Pancreas (tissue), 10 donors: Measurements from ENCODE around the gene FOXL1. TPM values are rescaled to one million over a fixed set of nuclear protein-coding genes. Genes with fewer than 3 reads are reported as not detected.

Source experiments
- ATAC-seq, 4 donors: fragments of 200-7000 bp; cut with Tn5 transposase; one replicate each; pipeline versions ENCODE4 v1.8.0 to v1.9.1; 2020; ENCODE audit warnings: mild to moderate bottlenecking in 4 of 4, moderate library complexity in 4 of 4
- DNase-seq, 6 donors: peaks; one replicate each; pipeline ENCODE4 v3.0.0-alpha.2; 2020
- FAIRE-seq: peaks from 2 replicates; lab custom pipeline; 2012; peaks lifted over from hg19 to GRCh38; lab: Jason Lieb, UNC
- H3K27ac ChIP-seq, 4 donors: fragments of 200-600 bp; sonication (generic); 1 replicate in 3 of 4; 2 replicates in 1 of 4; pipeline versions ENCODE4 v1.5.0 to v1.8.0; 2020
- H3K27me3 ChIP-seq, 4 donors: fragments of 200-600 bp; one replicate each; pipeline ENCODE4 v1.8.0; 2021
- H3K36me3 ChIP-seq, 3 donors: fragments of 200-600 bp; sonication (generic) in 1 of 3; one replicate each; pipeline versions ENCODE4 v1.5.0 to v1.8.0; 2020 to 2021
- H3K4me1 ChIP-seq, 3 donors: fragments of 200-600 bp; one replicate each; pipeline ENCODE4 v1.8.0; 2021
- H3K4me3 ChIP-seq, 4 donors: fragments of 200-600 bp; sonication (generic) in 2 of 4; one replicate each; pipeline versions ENCODE4 v1.5.0 to v1.8.0; 2020 to 2021
- H3K9me3 ChIP-seq, 4 donors: fragments of 200-600 bp; one replicate each; pipeline ENCODE4 v1.8.0; 2021
- CTCF ChIP-seq, 4 donors: fragments of 200-600 bp; sonication (generic) in 3 of 4; IDR thresholded peaks; one replicate each; pipeline versions ENCODE4 v1.5.0 to v1.8.0; 2021; ENCODE audit warnings: antibody characterized with exemption in 4 of 4
- WGBS, 2 donors: extraction: QIAGEN DNeasy Blood & Tissue Kit; methylation state at CpG; one replicate each; pipeline ENCODE4 v1.1.7; 2013; 5-methylcytosine and 5-hydroxymethylcytosine counted together
- intact Hi-C, 3 donors: fragments of 100-400 bp; cut with DNase I; formaldehyde crosslinking; loops; one replicate each; pipeline versions ENCODE4 v1.11.1 to v1.14.2; 2022
- polyA plus RNA-seq, 2 donors: library from polyadenylated mRNA; stranded (reverse); fragments of 200-250 nt; gene quantifications; one replicate each; pipeline ENCODE4 v1.2.3, GENCODE V29; 2013
- total RNA-seq, 6 donors: library from RNA; stranded (reverse); fragmentation: NEBNext Ultra II Directional in 4 of 6; extraction: Animal tissue kit (Norgen Biotek cat#: 25700) in 4 of 6; gene quantifications; one replicate each; pipeline versions ENCODE4 v1.2.1 to v1.2.4, GENCODE V29; 2021 to 2023
- donor health status: healthy with polysubstance abuse.
- donor health status: DM: no; HTN: no; CAD: no; lungs with moderate emphysema.
- donor health status: DM: no; HTN: no; CAD: no.
- donor health status: control.
- donor health status: control.
- donor health status: Bipolar disorder and iron deficiency.
- donor health status: DM: yes; HTN: yes; CAD: no.
- donor health status: DM: no; HTN: no; CAD: no.
- donor health status: DM: no; HTN: no; CAD: no.
- donor health status: DM: yes; HTN: yes; CAD: no.

The FOXL1 gene
- total and polyA plus RNA-seq, 8 donors = 0.06 to 0.18 (median 0.08) TPM; not detected in 2

GRCh38 chr16:86581458-86581857 lies 3.1 kb downstream of the FOXL1 start:
- WGBS, 2 donors = 45 to 50% methylated on average over 4 of the region's 4 CpGs
- no peak for TF ChIP-seq CTCF (IDR thresholded peaks at IDR 0.05)
- no peaks in the 10 kb centered on the region for H3K9me3 ChIP-seq
- intact Hi-C loops = no loop called here
- no peak overlapping the region for H3K27ac ChIP-seq
- peaks cover 0 to 5% (median 0%) of the 10 kb centered on the region in 3 donors for H3K4me1 ChIP-seq
- no peak for ATAC-seq
- H3K4me3 ChIP-seq = no peak overlapping the region
- DNase-seq = no peak
- H3K36me3 ChIP-seq = no peaks in the 10 kb centered on the region
- no peak for FAIRE-seq
- H3K27me3 ChIP-seq = peaks cover 0 to 39% (median 8%) of the 10 kb centered on the region in 4 donors

GRCh38 chr16:86584071-86584685 lies 5.8 kb downstream of the FOXL1 start:
- no peak overlapping the region for H3K27ac ChIP-seq
- H3K9me3 ChIP-seq = no peaks in the 10 kb centered on the region
- FAIRE-seq = no peak
- DNase-seq = no peak
- peaks cover 0 to 20% (median 0%) of the 10 kb centered on the region in 4 donors for H3K27me3 ChIP-seq
- 80 to 85% methylated on average over 6 of the region's 6 CpGs for WGBS, 2 donors
- no peaks in the 10 kb centered on the region for H3K36me3 ChIP-seq
- no peak overlapping the region for H3K4me3 ChIP-seq
- no peak for TF ChIP-seq CTCF (IDR thresholded peaks at IDR 0.05)
- intact Hi-C loops = no loop called here
- no peaks in the 10 kb centered on the region for H3K4me1 ChIP-seq
- no peak for ATAC-seq

- no peak overlapping the region for H3K4me3 ChIP-seq
- TF ChIP-seq CTCF (IDR thresholded peaks at IDR 0.05) = no peak
- no peak for DNase-seq
- peak in 1 of 4 donors; percentile 18 for ATAC-seq
- 63 to 69% methylated on average over 12 of the region's 12 CpGs for WGBS, 2 donors
- H3K27me3 ChIP-seq = peaks cover 0 to 12% (median 0%) of the 10 kb centered on the region in 4 donors
- no peaks in the 10 kb centered on the region for H3K4me1 ChIP-seq
- no peak overlapping the region for H3K27ac ChIP-seq
- no peaks in the 10 kb centered on the region for H3K9me3 ChIP-seq
- FAIRE-seq = no peak
- no peaks in the 10 kb centered on the region for H3K36me3 ChIP-seq
- intact Hi-C loops = no loop called here
Measured at GRCh38 chr16:86584726-86585721, 6.7 kb downstream of the FOXL1 start.

GRCh38 chr16:86585821-86586611 lies 7.7 kb downstream of the FOXL1 start:
- intact Hi-C loops = no loop called here
- DNase-seq = no peak

More at GRCh38 chr16:86585821-86586611, 7.7 kb downstream of the FOXL1 start:
- H3K27ac ChIP-seq = peak overlapping the region in 1 of 4 donors; percentile 1
- no peaks in the 10 kb centered on the region for H3K9me3 ChIP-seq
- FAIRE-seq (no peak), ATAC-seq (no peak)
- H3K4me3 ChIP-seq = no peak overlapping the region
- WGBS, 2 donors = 56 to 68% methylated on average over 10 of the region's 10 CpGs
- no peaks in the 10 kb centered on the region for H3K36me3 ChIP-seq
- TF ChIP-seq CTCF (IDR thresholded peaks at IDR 0.05) = no peak
- no peaks in the 10 kb centered on the region for H3K4me1 ChIP-seq
- peaks cover 0 to 3% (median 0%) of the 10 kb centered on the region in 4 donors for H3K27me3 ChIP-seq
